ENCODE results near the gene CRYAB.

Gene CRYAB

GRCh38 chr11:111911563-111912401 lies at the start of gene CRYAB:
TSS of gene CRYAB (minus strand) at chr11:111911770. CDS start at chr11:111911724, 46 bp downstream.
- Histone ChIP-seq H2AFZ (ENCODE audit: low read length, unreplicated experiment) (peak within 1 kb of the TSS; percentile 28), H3K79me2 (ENCODE audit: control insufficient read depth, insufficient read depth, low read length, unreplicated experiment) (peaks cover 17% of the 10 kb centered on the region), H3K36me3 (ENCODE audit: insufficient read depth, low read length) (0 out of 2 replicates have a peak, but pooled peaks cover 5% of the 10 kb centered on the region), H3K27me3 (ENCODE audit: insufficient read depth, low read length) (no peaks in the 10 kb centered on the region), H3K4me1 (ENCODE audit: control insufficient read depth, insufficient read depth, low read length, unreplicated experiment) (peaks cover 46% of the 10 kb centered on the region), H3K27ac (ENCODE audit: low read depth, low read length) (peak within 1 kb of the TSS; percentile 78), H3K4me3 (ENCODE audit: low read depth, low read length) (peak within 1 kb of the TSS; percentile 73)

- no peaks in the 10 kb centered on the region for H3K4me1 ChIP-seq (ENCODE audit: control insufficient read depth, insufficient read depth, low read length, unreplicated experiment)
- peaks cover 3% of the 10 kb centered on the region; the same call in 1 of the 2 replicates for H3K36me3 ChIP-seq (ENCODE audit: insufficient read depth, low read length)
- H2AFZ ChIP-seq (ENCODE audit: low read length, unreplicated experiment): no peak overlapping the region
- H3K79me2 ChIP-seq (ENCODE audit: control insufficient read depth, insufficient read depth, low read length, unreplicated experiment): no peaks in the 10 kb centered on the region
- no peak overlapping the region for H3K4me3 ChIP-seq (ENCODE audit: low read depth, low read length)
- no peaks in the 10 kb centered on the region for H3K27me3 ChIP-seq (ENCODE audit: insufficient read depth, low read length)
- no peak overlapping the region for H3K27ac ChIP-seq (ENCODE audit: low read depth, low read length)
These were observed 49.3 kb upstream of the CRYAB start for GRCh38 chr11:111960916-111961315.

- no peak overlapping the region for H3K4me3 ChIP-seq (ENCODE audit: low read depth, low read length)
- no peaks in the 10 kb centered on the region for H3K27me3 ChIP-seq (ENCODE audit: insufficient read depth, low read length)
- H2AFZ ChIP-seq (ENCODE audit: low read length, unreplicated experiment): no peak overlapping the region
- no peaks in the 10 kb centered on the region for H3K4me1 ChIP-seq (ENCODE audit: control insufficient read depth, insufficient read depth, low read length, unreplicated experiment)
- no peaks in the 10 kb centered on the region for H3K79me2 ChIP-seq (ENCODE audit: control insufficient read depth, insufficient read depth, low read length, unreplicated experiment)
- H3K36me3 ChIP-seq (ENCODE audit: insufficient read depth, low read length): no peaks in the 10 kb centered on the region
- H3K27ac ChIP-seq (ENCODE audit: low read depth, low read length): no peak overlapping the region
These were observed 46.3 kb upstream of the CRYAB start for GRCh38 chr11:111957663-111958444.

GRCh38 chr11:111954154-111954553 lies 42.6 kb upstream of the CRYAB start:
- Histone ChIP-seq H3K27ac (ENCODE audit: low read depth, low read length) (no peak overlapping the region), H3K4me1 (ENCODE audit: control insufficient read depth, insufficient read depth, low read length, unreplicated experiment) (peaks cover 6% of the 10 kb centered on the region), H3K27me3 (ENCODE audit: insufficient read depth, low read length) (no peaks in the 10 kb centered on the region), H3K36me3 (ENCODE audit: insufficient read depth, low read length) (no peaks in the 10 kb centered on the region), H2AFZ (ENCODE audit: low read length, unreplicated experiment) (no peak overlapping the region), H3K79me2 (ENCODE audit: control insufficient read depth, insufficient read depth, low read length, unreplicated experiment) (no peaks in the 10 kb centered on the region), H3K4me3 (ENCODE audit: low read depth, low read length) (no peak overlapping the region)

GRCh38 chr11:111951565-111951964 lies 40.0 kb upstream of the CRYAB start:
- Histone ChIP-seq H3K79me2 (ENCODE audit: control insufficient read depth, insufficient read depth, low read length, unreplicated experiment) (no peaks in the 10 kb centered on the region), H3K27ac (ENCODE audit: low read depth, low read length) (no peak overlapping the region), H3K4me1 (ENCODE audit: control insufficient read depth, insufficient read depth, low read length, unreplicated experiment) (peaks cover 13% of the 10 kb centered on the region)

GRCh38 chr11:111949519-111950426 lies 38.2 kb upstream of the CRYAB start:
- H3K36me3 ChIP-seq (ENCODE audit: insufficient read depth, low read length): no peaks in the 10 kb centered on the region
- H3K4me3 ChIP-seq (ENCODE audit: low read depth, low read length): no peak overlapping the region
- H3K79me2 ChIP-seq (ENCODE audit: control insufficient read depth, insufficient read depth, low read length, unreplicated experiment): no peaks in the 10 kb centered on the region
- H3K27me3 ChIP-seq (ENCODE audit: insufficient read depth, low read length): no peaks in the 10 kb centered on the region
- no peak overlapping the region for H3K27ac ChIP-seq (ENCODE audit: low read depth, low read length)
- H2AFZ ChIP-seq (ENCODE audit: low read length, unreplicated experiment): no peak overlapping the region
- H3K4me1 ChIP-seq (ENCODE audit: control insufficient read depth, insufficient read depth, low read length, unreplicated experiment): peaks cover 26% of the 10 kb centered on the region

More at GRCh38 chr11:111951565-111951964, 40.0 kb upstream of the CRYAB start:
- Histone ChIP-seq H3K27me3 (ENCODE audit: insufficient read depth, low read length) (no peaks in the 10 kb centered on the region), H3K4me3 (ENCODE audit: low read depth, low read length) (no peak overlapping the region), H3K36me3 (ENCODE audit: insufficient read depth, low read length) (no peaks in the 10 kb centered on the region), H2AFZ (ENCODE audit: low read length, unreplicated experiment) (no peak overlapping the region)

- no peak overlapping the region for H2AFZ ChIP-seq (ENCODE audit: low read length, unreplicated experiment)
- H3K79me2 ChIP-seq (ENCODE audit: control insufficient read depth, insufficient read depth, low read length, unreplicated experiment): no peaks in the 10 kb centered on the region
- H3K4me3 ChIP-seq (ENCODE audit: low read depth, low read length): no peak overlapping the region
- peak overlapping the region; percentile 98 for H3K27ac ChIP-seq (ENCODE audit: low read depth, low read length)
- no peaks in the 10 kb centered on the region for H3K27me3 ChIP-seq (ENCODE audit: insufficient read depth, low read length)
- peaks cover 44% of the 10 kb centered on the region for H3K4me1 ChIP-seq (ENCODE audit: control insufficient read depth, insufficient read depth, low read length, unreplicated experiment)
- no peaks in the 10 kb centered on the region for H3K36me3 ChIP-seq (ENCODE audit: insufficient read depth, low read length)
These were observed 35.6 kb upstream of the CRYAB start for GRCh38 chr11:111947143-111947542.

- Histone ChIP-seq H3K4me3 (ENCODE audit: low read depth, low read length) (no peak overlapping the region), H3K36me3 (ENCODE audit: insufficient read depth, low read length) (no peaks in the 10 kb centered on the region), H3K27ac (ENCODE audit: low read depth, low read length) (peak overlapping the region; percentile 98), H3K27me3 (ENCODE audit: insufficient read depth, low read length) (no peaks in the 10 kb centered on the region), H3K4me1 (ENCODE audit: control insufficient read depth, insufficient read depth, low read length, unreplicated experiment) (peaks cover 49% of the 10 kb centered on the region), H2AFZ (ENCODE audit: low read length, unreplicated experiment) (no peak overlapping the region), H3K79me2 (ENCODE audit: control insufficient read depth, insufficient read depth, low read length, unreplicated experiment) (no peaks in the 10 kb centered on the region)
These were observed 34.9 kb upstream of the CRYAB start for GRCh38 chr11:111946499-111946898.

- no peak overlapping the region for H2AFZ ChIP-seq (ENCODE audit: low read length, unreplicated experiment)
- H3K4me3 ChIP-seq (ENCODE audit: low read depth, low read length): peak overlapping the region; percentile 8
- H3K36me3 ChIP-seq (ENCODE audit: insufficient read depth, low read length): no peaks in the 10 kb centered on the region
- H3K79me2 ChIP-seq (ENCODE audit: control insufficient read depth, insufficient read depth, low read length, unreplicated experiment): peaks cover 4% of the 10 kb centered on the region
- peaks cover 52% of the 10 kb centered on the region for H3K4me1 ChIP-seq (ENCODE audit: control insufficient read depth, insufficient read depth, low read length, unreplicated experiment)
- peak overlapping the region; percentile 98 for H3K27ac ChIP-seq (ENCODE audit: low read depth, low read length)
- H3K27me3 ChIP-seq (ENCODE audit: insufficient read depth, low read length): no peaks in the 10 kb centered on the region
These were observed 33.6 kb upstream of the CRYAB start for GRCh38 chr11:111945198-111945597.

- peaks cover 55% of the 10 kb centered on the region for H3K4me1 ChIP-seq (ENCODE audit: control insufficient read depth, insufficient read depth, low read length, unreplicated experiment)
- H3K79me2 ChIP-seq (ENCODE audit: control insufficient read depth, insufficient read depth, low read length, unreplicated experiment): peaks cover 8% of the 10 kb centered on the region
- peak overlapping the region; percentile 98 for H3K27ac ChIP-seq (ENCODE audit: low read depth, low read length)
- no peak overlapping the region for H2AFZ ChIP-seq (ENCODE audit: low read length, unreplicated experiment)
- H3K4me3 ChIP-seq (ENCODE audit: low read depth, low read length): peak overlapping the region; percentile 56
- H3K36me3 ChIP-seq (ENCODE audit: insufficient read depth, low read length): no peaks in the 10 kb centered on the region
- H3K27me3 ChIP-seq (ENCODE audit: insufficient read depth, low read length): no peaks in the 10 kb centered on the region
These were observed 33.1 kb upstream of the CRYAB start for GRCh38 chr11:111944651-111945051.

Data from ACC112 (cell line).